Tibial nerve (tissue), 4 donors: ENCODE results near the gene MIOS.

Experiments used
- CTCF ChIP-seq, 5 experiments: fragments of 200-600 bp in 3 of 5; fragments of 450-650 bp in 2 of 5; sonication (generic) in 3 of 5; IDR thresholded peaks; one replicate each; pipeline ENCODE4 v1.5.1; 2016 to 2019; ENCODE audit warnings: antibody characterized with exemption in 5 of 5, mild to moderate bottlenecking in 3 of 5, moderate library complexity in 2 of 5
- EP300 ChIP-seq, 2 donors: sonication (generic); formaldehyde crosslinking; IDR thresholded peaks; one replicate each; pipeline ENCODE4 v1.6.1; 2017; ENCODE audit warnings: antibody characterized with exemption in 2 of 2, mild to moderate bottlenecking in 1 of 2
- POLR2A ChIP-seq, 2 donors: fragments of 450-650 bp; IDR thresholded peaks; one replicate each; pipeline ENCODE4 v1.6.1; 2017; ENCODE audit warnings: antibody characterized with exemption in 2 of 2, mild to moderate bottlenecking in 2 of 2, moderate library complexity in 2 of 2

GRCh38 chr7:7521259-7521658 lies 45.4 kb upstream of the MIOS start:
- TF ChIP-seq CTCF (IDR thresholded peaks at IDR 0.05) (no peak), POLR2A (IDR thresholded peaks at IDR 0.05) (no peak), EP300 (IDR thresholded peaks at IDR 0.05) (no peak)
